Endothelial cell of coronary artery (primary cell): ENCODE results near the gene ANGEL2. TPM values are rescaled to one million over a fixed set of nuclear protein-coding genes. Genes with fewer than 3 reads are reported as not detected.

Experiments used
- total RNA-seq: library from RNA; depleted of rRNA; stranded (reverse); fragments of >200 nt; gene quantifications from 2 replicates; pipeline ENCODE4 v1.2.3, GENCODE V29; 2014

The ANGEL2 gene, protein sequence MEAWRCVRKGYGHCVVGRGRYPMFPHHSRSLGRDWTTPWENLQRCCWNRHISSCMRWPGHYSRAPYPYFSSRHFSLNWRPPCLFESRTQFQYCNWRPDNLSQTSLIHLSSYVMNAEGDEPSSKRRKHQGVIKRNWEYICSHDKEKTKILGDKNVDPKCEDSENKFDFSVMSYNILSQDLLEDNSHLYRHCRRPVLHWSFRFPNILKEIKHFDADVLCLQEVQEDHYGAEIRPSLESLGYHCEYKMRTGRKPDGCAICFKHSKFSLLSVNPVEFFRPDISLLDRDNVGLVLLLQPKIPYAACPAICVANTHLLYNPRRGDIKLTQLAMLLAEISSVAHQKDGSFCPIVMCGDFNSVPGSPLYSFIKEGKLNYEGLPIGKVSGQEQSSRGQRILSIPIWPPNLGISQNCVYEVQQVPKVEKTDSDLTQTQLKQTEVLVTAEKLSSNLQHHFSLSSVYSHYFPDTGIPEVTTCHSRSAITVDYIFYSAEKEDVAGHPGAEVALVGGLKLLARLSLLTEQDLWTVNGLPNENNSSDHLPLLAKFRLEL
- total RNA-seq = 33.3 and 39.9 TPM in 2 replicates

DNA sequence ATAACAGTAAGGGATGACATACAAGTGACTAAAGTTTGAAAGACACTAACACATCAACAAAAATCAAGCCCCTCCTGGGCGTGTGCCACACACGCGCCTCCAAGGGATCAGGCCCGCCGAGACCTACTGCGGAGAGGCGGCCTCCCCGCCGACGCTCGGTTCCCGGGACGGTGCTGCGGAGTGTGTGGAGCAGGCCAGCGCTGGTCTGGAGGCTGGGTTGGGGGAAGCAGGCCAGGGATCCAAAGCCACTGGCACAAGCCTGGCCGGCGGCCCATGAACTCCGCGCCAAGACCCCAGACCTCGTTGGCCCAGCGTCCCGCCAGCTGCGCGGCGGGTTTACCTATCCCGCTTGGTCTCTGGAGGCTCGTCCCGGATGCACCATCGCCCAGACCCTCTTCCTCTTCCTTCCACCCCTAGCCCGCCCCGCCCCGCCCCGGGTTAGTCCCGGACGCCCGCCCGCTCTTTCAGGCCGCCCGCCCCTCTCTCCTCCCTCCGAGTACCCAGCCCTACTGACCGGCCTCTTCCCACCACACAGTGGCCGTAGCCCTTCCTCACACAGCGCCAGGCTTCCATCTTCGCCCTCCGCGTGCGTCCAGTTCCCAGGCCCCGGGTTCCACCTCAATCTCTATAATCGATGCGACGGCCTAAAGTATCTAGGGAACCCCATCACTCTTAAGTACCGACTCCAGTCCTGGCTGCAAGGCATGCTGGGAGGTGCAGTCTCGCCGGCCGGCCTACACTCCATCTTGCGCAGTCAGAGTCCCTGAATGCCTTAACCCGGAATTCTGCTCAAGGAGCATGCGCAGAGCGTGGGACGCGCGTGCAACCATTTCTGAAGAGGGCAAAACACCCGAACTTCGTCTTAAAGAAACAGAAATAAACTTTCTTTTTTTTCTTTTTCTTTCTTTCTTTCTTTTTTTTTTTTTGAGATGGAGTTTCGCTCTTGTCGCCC is at the start of gene ANGEL2:
ANGEL2 (minus strand) TSS at position 769 of the 952 bp plus-strand sequence; CDS start at position 573, 196 bp downstream.

DNA sequence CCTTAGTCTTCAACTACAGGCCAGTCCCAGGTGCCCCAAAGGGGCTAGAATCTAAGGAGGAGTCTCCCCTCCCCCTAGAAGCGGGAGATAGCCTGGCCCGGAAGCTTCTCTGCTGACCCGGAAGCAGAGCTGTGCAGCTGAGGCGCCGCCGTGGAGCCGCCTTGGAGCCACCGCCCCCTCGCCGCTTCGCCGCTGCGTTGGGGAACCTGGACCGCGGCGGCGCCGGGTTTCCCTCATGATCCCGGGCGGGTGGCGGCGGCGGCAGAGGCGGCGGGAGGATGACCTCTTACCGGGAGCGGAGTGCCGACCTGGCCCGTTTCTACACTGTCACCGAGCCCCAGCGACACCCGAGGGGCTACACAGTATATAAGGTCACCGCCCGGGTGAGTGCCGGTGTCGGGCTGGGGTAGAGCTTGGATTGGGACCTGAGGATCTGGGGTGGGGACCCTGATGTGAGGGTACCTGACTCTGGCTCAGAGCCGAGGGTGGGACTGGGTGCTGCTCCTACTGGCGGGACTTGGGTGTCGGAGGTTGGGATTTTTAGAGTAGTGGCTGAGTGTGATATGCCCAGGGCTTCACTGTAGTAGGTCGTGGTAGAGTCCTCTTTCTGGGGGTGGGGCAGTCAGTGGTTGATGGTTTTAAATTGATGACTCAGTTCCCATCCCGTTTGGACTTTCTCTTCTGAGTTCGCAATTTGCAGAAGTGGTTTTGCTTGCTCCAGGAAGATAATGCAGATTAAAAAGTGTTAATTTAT is 35.6 kb upstream of the ANGEL2 start, which contains the start of gene RPS6KC1:
RPS6KC1 (plus strand) TSS at position 115 of the 754 bp plus-strand sequence; CDS start at position 279, 164 bp downstream.

DNA sequence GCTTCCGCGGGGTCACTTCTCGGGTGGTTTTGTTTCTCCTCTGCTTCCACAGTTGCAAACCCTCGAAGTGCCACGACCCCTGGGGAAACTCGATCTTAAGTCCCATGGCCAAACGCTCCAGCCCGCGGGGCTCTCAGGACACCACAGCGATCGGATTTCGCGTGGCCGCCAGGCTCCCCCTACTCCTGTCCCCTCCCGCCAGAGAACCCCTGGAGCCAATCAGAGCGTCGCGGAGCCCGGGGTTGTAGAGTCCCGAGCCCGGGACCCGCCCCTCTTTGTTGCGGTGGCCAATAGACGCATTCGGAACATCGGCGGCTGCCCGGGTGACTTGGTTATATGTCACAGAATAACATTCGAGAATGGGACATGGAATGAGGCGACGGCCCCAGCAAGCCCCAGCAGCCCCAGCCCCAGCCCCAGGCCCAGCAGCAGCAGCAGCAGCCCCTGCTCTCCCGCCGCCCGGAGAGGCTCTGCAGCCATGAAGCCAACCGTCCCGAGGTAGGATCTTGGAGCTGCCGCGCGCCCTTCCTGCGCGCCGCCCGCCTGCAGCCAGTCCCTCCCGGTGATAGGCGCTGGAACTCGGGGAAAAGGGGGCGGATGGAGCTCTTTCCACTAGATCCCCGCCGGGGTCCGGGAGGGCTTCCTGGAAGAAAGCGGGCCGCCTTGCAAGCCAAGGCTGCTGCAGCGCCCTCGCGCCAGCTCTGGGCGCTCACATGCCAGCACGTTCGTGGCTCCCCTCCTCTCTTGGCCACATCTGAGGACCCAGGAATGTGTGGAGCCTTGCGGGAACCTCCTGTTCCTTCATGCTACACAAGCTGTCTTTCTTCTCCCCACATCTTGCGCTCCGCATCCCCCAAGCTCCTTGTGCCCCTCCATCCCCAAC is 65.2 kb downstream of the ANGEL2 start, which contains the start of gene VASH2:
VASH2 (plus strand) TSS at position 299 of the 883 bp plus-strand sequence. CDS start 1,002 bp downstream, outside the sequence.

Other genes with a start within 250 kb of the ANGEL2 start
- 20.0 and 27.3 TPM in 2 replicates for gene NSL1, start 224.1 kb downstream of the ANGEL2 start, total RNA-seq
- gene TATDN3, start 224.0 kb downstream of the ANGEL2 start, total RNA-seq = 9.1 and 9.3 TPM in 2 replicates
- gene SPATA45, start 168.2 kb downstream of the ANGEL2 start, total RNA-seq = not detected in 2 replicates
- 7.3 and 9.5 TPM in 2 replicates for gene FLVCR1, start 157.6 kb downstream of the ANGEL2 start, total RNA-seq
- 0.09 and 0.27 TPM in 2 replicates for gene VASH2, start 65.3 kb downstream of the ANGEL2 start, total RNA-seq
- gene RPS6KC1, start 35.4 kb upstream of the ANGEL2 start, total RNA-seq = 22.1 and 23.4 TPM in 2 replicates